HUES48 (cell line): Measurements from ENCODE around the gene ZNF431.
"Not testable (repeated sequence)": the region's sequence is repeated elsewhere in the genome, so short reads cannot be mapped to it uniquely, and the experiment has no call there.

Source experiments
- H3K27ac ChIP-seq: one replicate; pipeline ENCODE4 v1.7.0; 2013; ENCODE audit warnings: low read depth, low read length, inconsistent platforms
- H3K27me3 ChIP-seq: 2 replicates; pipeline ENCODE4 v1.6.1; 2013; ENCODE audit warnings: mild to moderate bottlenecking, low read length; ENCODE audit not compliant: control insufficient read depth, insufficient read depth
- H3K36me3 ChIP-seq: 2 replicates; pipeline ENCODE4 v1.6.1; 2013; ENCODE audit warnings: low read length; ENCODE audit not compliant: control insufficient read depth, insufficient read depth
- H3K4me1 ChIP-seq: 2 replicates; pipeline ENCODE4 v1.6.1; 2013; ENCODE audit warnings: mild to moderate bottlenecking, low read length; ENCODE audit not compliant: control insufficient read depth, insufficient read depth
- H3K4me3 ChIP-seq: 2 replicates; pipeline ENCODE4 v1.5.1; 2013; ENCODE audit warnings: mild to moderate bottlenecking, low read depth, low read length
- H3K9ac ChIP-seq: 2 replicates; pipeline ENCODE4 v1.6.1; 2013; ENCODE audit warnings: mild to moderate bottlenecking, low read depth, low read length, moderate library complexity
- H3K9me3 ChIP-seq: 2 replicates; pipeline ENCODE4 v1.6.1; 2013; ENCODE audit warnings: low read length; ENCODE audit not compliant: control insufficient read depth, insufficient read depth

The ZNF431 gene

DNA sequence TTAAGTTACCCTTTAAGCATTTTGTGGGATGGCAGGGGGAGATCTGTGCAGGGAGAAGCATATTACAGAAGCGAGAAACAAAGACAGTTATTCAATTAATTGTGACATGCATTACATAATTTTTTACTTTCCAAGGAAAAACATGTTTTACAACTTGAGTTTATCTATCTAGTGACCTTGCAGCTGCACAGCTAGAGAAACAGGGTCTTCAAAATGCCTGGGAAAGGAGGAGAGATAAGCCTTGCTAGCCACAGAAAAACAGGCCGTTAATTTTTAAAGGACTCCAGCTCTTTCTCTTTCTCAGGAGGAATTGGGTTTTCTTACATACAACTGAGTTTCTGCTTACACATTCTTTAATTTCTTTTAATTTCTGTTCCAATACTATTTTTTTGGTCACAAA is 14.8 kb upstream of the ZNF431 start:
- no peaks in the 10 kb centered on the region for H3K27me3 ChIP-seq

DNA sequence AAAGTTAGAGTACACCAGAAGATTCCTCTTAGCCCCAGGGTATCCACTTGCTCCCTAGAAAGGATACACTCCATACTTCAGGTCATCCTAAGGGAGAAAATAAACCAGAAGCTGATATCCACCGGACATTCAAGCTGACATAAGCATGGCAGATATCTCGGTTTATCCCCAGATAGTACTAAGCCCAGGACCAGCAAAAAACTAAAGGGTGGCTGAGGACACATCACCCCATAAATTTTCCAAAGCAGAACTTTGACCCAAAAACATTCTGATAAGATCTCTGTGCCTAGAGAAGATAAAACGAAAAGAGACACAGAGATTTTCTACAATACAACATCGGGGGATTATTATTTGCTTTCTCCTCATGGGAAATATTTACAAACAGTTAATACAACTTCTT is 13.9 kb upstream of the ZNF431 start:
- no peak overlapping the region for H3K4me3 ChIP-seq
- no peaks in the 10 kb centered on the region for H3K9me3 ChIP-seq
- H3K27me3 ChIP-seq: no peaks in the 10 kb centered on the region
- H3K9ac ChIP-seq: no peak overlapping the region
- H3K36me3 ChIP-seq: no peaks in the 10 kb centered on the region
- peaks cover 9% of the 10 kb centered on the region; the same call in 1 of the 2 replicates for H3K4me1 ChIP-seq
- no peak overlapping the region for H3K27ac ChIP-seq

More for the DNA sequence above, 14.8 kb upstream of the ZNF431 start:
- peaks cover 9% of the 10 kb centered on the region; the same call in 1 of the 2 replicates for H3K4me1 ChIP-seq
- H3K36me3 ChIP-seq: peaks cover 8% of the 10 kb centered on the region; the same call in 1 of the 2 replicates
- no peaks in the 10 kb centered on the region for H3K9me3 ChIP-seq
- H3K27ac ChIP-seq: no peak overlapping the region
- H3K4me3 ChIP-seq: no peak overlapping the region
- H3K9ac ChIP-seq: no peak overlapping the region

DNA sequence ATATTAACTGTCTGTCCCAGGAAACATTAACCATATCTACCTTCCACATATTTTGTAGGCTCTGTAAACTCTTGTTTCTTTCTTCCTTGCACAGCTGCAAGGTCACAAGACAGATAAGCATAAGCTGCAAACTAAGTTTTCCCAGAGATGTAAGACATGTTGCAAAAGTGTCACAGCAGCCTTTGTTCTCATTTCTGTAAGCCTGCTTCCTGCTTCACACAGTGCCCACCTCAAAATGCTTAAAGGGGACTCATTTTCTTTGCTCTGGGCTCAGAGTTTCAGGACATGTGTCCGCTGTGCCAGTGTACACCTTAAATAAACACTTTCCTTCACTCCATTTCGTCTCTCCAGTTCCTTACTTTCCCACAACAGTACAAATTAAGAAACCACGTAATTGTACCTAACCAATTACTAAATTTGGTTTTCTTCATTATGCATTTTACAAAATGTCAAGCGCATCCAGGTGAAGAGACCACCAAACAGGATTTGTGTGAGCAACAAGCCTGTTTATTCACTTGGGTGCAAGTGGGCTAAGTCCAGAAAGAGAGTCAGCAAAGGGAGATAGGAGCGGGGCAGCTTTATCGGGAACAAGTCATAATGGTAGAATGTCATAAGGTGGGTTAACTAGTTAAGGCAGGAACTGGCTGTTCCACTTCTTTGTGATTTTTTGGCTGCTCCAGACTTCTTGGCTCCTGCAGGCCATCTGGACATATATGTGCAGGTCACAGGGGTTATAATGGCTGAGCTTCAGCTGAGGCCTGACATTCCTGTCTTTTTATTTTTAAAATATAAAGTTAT is 12.7 kb upstream of the ZNF431 start:
- peaks cover 9% of the 10 kb centered on the region; the same call in 1 of the 2 replicates for H3K4me1 ChIP-seq
- H3K27me3 ChIP-seq: no peaks in the 10 kb centered on the region
- H3K9ac ChIP-seq: no peak overlapping the region
- H3K9me3 ChIP-seq: no peaks in the 10 kb centered on the region
- no peak overlapping the region for H3K4me3 ChIP-seq
- H3K36me3 ChIP-seq: no peaks in the 10 kb centered on the region
- H3K27ac ChIP-seq: peak overlapping the region; percentile 54

DNA sequence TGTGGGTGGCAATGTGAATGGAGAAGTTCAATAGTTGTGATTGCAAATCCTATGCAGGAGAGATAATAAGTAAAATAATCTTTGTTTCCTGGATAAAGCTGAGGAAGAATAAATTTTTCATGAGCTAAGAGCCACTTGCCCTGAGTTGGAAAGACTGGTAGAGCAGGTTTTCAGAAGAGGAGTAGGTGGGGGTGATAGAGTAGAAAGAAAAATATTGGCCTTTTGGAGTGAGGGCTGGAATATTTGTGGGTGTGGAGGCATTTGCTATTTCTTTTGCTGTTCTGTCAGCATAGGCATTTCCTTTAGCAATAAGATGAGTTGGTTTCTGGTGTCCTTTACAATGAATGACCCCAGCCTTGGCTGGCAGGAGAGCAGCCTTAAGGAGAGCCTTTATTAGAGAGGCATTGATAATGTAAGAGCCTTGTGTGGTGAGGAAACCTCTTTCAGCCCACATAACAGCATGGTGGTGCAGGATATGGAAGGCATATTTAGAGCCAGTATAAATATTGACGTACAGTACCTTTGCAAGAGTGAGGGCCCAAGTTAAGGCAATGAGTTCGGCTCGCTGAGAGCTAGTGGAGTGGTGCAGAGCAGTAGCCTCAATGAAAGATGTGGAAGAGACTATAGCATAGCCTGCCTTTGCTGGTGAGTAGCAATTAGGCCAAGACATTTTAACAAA is 11.6 kb upstream of the ZNF431 start:
- no peaks in the 10 kb centered on the region for H3K27me3 ChIP-seq
- no peak overlapping the region for H3K9ac ChIP-seq
- no peak overlapping the region for H3K4me3 ChIP-seq
- H3K9me3 ChIP-seq: no peaks in the 10 kb centered on the region
- H3K4me1 ChIP-seq: peaks cover 9% of the 10 kb centered on the region; the same call in 1 of the 2 replicates
- H3K36me3 ChIP-seq: no peaks in the 10 kb centered on the region
- no peak overlapping the region for H3K27ac ChIP-seq

DNA sequence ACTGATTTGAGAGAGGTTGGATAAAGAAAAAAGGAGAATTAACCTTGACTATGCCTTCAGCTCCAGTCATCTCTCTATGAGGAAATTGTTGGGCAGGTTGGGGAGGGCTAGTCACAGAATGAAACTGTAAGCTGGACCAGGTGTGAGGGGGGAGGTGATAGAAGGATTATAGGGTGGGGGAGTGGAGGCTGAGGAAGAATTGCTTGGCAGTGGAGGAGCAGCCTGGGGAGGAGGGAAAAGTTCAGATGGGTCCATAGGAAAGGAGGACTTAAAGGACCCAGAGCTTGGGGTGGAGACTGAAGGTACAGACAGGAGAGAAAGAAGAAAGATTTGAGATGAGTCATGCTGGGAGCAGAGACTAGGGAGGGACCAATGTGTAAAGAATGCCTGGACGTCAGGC is 8.2 kb upstream of the ZNF431 start:
- Histone ChIP-seq H3K9ac (no peak overlapping the region), H3K4me3 (no peak overlapping the region), H3K36me3 (no peaks in the 10 kb centered on the region), H3K9me3 (no peaks in the 10 kb centered on the region), H3K27ac (no peak overlapping the region), H3K4me1 (peaks cover 9% of the 10 kb centered on the region; the same call in 1 of the 2 replicates), H3K27me3 (no peaks in the 10 kb centered on the region)

DNA sequence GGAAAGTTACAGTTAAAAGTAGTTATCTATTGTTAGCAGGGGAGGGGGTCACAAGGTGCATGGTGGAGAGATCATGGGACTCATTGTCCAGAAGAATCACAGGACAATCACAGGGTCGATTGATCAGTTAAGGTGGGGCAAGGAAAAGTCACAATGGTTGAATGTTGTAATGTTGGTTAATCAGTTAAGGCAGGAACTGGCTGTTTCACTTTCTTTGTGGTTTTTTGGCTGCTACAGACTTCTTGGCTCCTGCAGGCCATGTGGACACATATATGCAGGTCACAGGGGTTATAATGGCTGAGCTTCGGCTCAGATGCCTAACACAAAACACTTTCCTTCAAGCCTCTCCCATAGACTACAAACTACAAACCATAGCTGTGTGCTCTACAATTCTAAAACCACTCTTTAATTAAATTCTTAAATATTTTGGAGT is 6.9 kb upstream of the ZNF431 start:
- no peaks in the 10 kb centered on the region for H3K36me3 ChIP-seq

DNA sequence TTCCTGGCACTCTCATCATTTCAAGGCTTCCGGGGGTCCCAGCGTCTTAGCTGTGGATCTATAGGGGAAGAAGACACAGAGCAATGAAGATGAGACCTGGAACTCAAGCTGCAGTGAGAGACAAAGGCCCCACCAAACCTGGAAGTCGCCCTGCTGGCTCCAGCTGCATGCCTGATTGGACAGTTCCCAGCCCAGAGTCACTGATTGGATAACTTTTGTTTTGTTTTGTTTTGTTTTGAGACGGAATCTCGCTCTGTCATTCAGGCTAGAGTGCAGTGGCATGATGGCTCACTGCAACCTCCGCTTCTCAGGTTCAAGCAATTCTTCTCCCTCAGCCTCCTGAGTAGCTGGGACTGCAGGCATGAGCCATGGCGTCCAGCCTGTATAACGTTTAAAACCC is 6.4 kb upstream of the ZNF431 start:
- no peak overlapping the region for H3K27ac ChIP-seq
- peaks cover under 1% of the 10 kb centered on the region; the same call in 1 of the 2 replicates for H3K4me1 ChIP-seq
- H3K27me3 ChIP-seq: no peaks in the 10 kb centered on the region
- H3K9ac ChIP-seq: no peak overlapping the region
- no peaks in the 10 kb centered on the region for H3K9me3 ChIP-seq
- no peak overlapping the region for H3K4me3 ChIP-seq
- no peaks in the 10 kb centered on the region for H3K36me3 ChIP-seq

More for the DNA sequence above, 6.9 kb upstream of the ZNF431 start:
- H3K27me3 ChIP-seq: no peaks in the 10 kb centered on the region
- H3K4me3 ChIP-seq: no peak overlapping the region
- no peak overlapping the region for H3K27ac ChIP-seq
- H3K4me1 ChIP-seq: peaks cover 5% of the 10 kb centered on the region; the same call in 1 of the 2 replicates
- no peak overlapping the region for H3K9ac ChIP-seq
- no peaks in the 10 kb centered on the region for H3K9me3 ChIP-seq

DNA sequence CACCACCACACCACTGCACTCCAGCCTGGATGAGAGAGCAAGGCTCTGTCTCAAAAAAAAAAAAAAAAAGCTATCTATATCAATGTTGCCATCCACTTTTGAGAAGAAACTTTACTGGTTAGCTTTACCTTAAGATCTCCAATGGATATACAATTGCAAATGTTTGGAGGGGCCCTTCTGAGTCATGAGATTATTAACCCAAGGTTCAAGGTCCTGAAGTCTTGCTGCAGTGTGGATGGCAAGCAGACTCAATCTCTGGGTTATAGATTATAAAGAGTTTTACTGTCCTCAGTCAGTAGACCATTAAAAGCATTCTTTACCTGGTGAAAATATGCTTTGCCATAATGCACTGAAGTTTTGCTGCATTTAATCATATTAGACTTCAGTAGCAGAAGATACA is 3.7 kb upstream of the ZNF431 start:
- Histone ChIP-seq H3K4me1 (0 out of 2 replicates have a peak, but pooled peaks cover 3% of the 10 kb centered on the region), H3K4me3 (no peak overlapping the region), H3K27ac (no peak overlapping the region), H3K9me3 (no peaks in the 10 kb centered on the region), H3K9ac (no peak overlapping the region), H3K27me3 (no peaks in the 10 kb centered on the region), H3K36me3 (peaks cover 1% of the 10 kb centered on the region; the same call in 1 of the 2 replicates)

DNA sequence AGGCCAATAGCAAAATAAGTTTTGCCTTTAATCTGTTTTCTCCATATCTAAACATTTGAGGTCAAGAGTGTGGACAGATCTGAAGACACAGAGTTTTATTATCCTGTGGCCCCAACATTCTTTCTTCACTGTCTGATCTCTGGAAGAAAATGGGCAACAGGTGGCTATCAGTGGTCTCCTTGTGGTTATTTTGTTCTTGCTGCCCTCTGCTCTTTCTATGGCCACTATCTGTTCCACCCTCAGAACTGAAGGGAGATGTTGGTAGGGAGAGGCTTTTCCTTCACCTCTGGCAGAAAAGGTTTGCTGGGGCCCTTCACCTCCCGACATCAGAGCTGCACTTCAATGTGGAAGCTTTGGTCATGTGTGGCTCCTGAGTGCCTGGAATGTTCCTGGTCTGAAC is 834 bp upstream of the ZNF431 start:
- Histone ChIP-seq H3K9me3 (peaks cover 10% of the 10 kb centered on the region), H3K36me3 (peaks cover 30% of the 10 kb centered on the region)
- not testable (repeated sequence) for H3K27ac ChIP-seq, H3K9ac ChIP-seq, H3K27me3 ChIP-seq, H3K4me3 ChIP-seq, H3K4me1 ChIP-seq

DNA sequence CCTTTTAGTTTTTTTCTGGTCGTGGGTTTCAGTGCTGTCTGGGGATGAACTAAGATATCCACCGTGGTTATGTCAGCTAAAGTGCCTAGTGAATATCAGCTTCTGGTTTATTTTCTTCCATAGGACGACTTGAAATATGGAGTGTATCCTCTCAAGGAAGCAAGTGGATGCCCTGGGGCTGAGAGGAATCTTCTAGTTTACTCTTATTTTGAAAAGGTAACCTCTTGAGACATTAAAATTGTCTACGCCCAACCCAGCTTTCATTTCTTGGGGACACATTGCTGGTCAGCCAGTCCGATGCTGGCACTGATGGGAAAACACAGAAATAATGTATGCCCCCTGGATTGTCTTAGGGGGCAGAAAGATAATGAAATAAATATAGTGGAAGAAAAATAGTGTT is 1.6 kb downstream of the ZNF431 start:
- Histone ChIP-seq H3K4me3 (peak overlapping the region; percentile 87; the same call in 1 of the 2 replicates), H3K36me3 (peaks cover 53% of the 10 kb centered on the region), H3K9ac (no peak overlapping the region), H3K27ac (no peak overlapping the region), H3K9me3 (peaks cover 30% of the 10 kb centered on the region), H3K27me3 (no peaks in the 10 kb centered on the region), H3K4me1 (0 out of 2 replicates have a peak, but pooled peaks cover 3% of the 10 kb centered on the region)

DNA sequence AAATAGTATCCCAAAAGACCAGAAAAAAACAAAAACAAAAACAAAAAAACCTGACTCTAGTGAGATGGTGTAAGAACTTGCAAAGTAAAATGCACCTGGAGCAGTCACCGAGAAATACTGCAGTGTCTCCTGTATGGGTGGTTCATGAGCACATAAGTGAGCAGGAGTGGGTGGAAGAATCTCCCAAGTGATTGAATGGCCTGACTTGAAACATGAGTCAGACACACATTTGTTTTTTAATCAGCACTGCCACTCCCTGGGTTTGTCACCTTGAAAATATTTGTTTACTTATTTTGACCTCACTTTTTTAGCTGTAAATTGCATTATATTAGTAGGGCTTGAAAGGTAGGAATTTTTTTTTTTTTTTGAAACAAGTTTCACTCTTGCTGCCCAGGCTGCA is 2.0 kb downstream of the ZNF431 start:
- Histone ChIP-seq H3K4me1 (0 out of 2 replicates have a peak, but pooled peaks cover 3% of the 10 kb centered on the region), H3K4me3 (no peak overlapping the region), H3K27ac (no peak overlapping the region), H3K27me3 (no peaks in the 10 kb centered on the region), H3K9ac (no peak overlapping the region), H3K36me3 (peaks cover 57% of the 10 kb centered on the region), H3K9me3 (peaks cover 35% of the 10 kb centered on the region)
